Neural cell (in vitro differentiated cells): ENCODE measurements around the gene TMEM170B. TPM values are rescaled to one million over a fixed set of nuclear protein-coding genes. Genes with fewer than 3 reads are reported as not detected.
A peak's percentile ranks its signal among the peaks of the same experiment; 100 is the strongest.

Source experiments
- H2AFZ ChIP-seq: fragments of 200-600, 300-800 bp; sonication (generic), shearing (Covaris generic); 2 replicates; pipeline ENCODE4 v1.6.0; 2014; ENCODE audit warnings: low read depth, mild to moderate bottlenecking, antibody characterized with exemption, low read length, moderate library complexity
- H3F3A ChIP-seq: fragments of 200-600 bp; shearing (Covaris generic); 2 replicates; pipeline ENCODE4 v1.6.1; 2016; ENCODE audit warnings: mild to moderate bottlenecking, moderate library complexity, mixed read lengths, antibody characterized with exemption, low read length; ENCODE audit not compliant: insufficient read depth, poor library complexity, severe bottlenecking
- H3K27ac ChIP-seq: fragments of 200-600, 300-800 bp; sonication (generic), shearing (Covaris generic); 2 replicates; pipeline ENCODE4 v1.5.1; 2014; ENCODE audit warnings: mild to moderate bottlenecking, low read length, moderate library complexity
- H3K27me3 ChIP-seq: fragments of 300-800, 200-600 bp; sonication (generic), shearing (Covaris generic); 2 replicates; pipeline ENCODE4 v1.6.0; 2014; ENCODE audit warnings: mild to moderate bottlenecking, low read depth, low read length, moderate library complexity; ENCODE audit not compliant: insufficient read depth
- H3K36me3 ChIP-seq: fragments of 300-800, 200-600 bp; sonication (generic), shearing (Covaris generic); 2 replicates; pipeline ENCODE4 v1.5.1; 2014; ENCODE audit warnings: mild to moderate bottlenecking, antibody characterized with exemption, low read length, moderate library complexity; ENCODE audit not compliant: insufficient read depth
- H3K4me2 ChIP-seq: fragments of 300-800, 200-600 bp; sonication (generic), shearing (Covaris generic); 2 replicates; pipeline ENCODE4 v1.6.0; 2014; ENCODE audit warnings: mild to moderate bottlenecking, low read length
- H3K4me3 ChIP-seq: fragments of 300-800, 200-600 bp; sonication (generic), shearing (Covaris generic); 2 replicates; pipeline ENCODE4 v1.5.1; 2014; ENCODE audit warnings: mild to moderate bottlenecking, low read length, moderate library complexity
- H3K79me2 ChIP-seq: fragments of 200-600 bp; shearing (Covaris generic); replicated peaks from 2 replicates; pipeline ENCODE4 v1.6.0; 2014; ENCODE audit warnings: mild to moderate bottlenecking, low read length, moderate library complexity; ENCODE audit not compliant: insufficient read depth
- H3K9ac ChIP-seq: fragments of 300-800, 200-600 bp; sonication (generic), shearing (Covaris generic); 2 replicates; pipeline ENCODE4 v1.6.1; 2016; ENCODE audit warnings: mild to moderate bottlenecking, low read length, mixed read lengths
- H3K9me2 ChIP-seq: fragments of 200-600 bp; shearing (Covaris generic); 2 replicates; pipeline ENCODE4 v1.6.1; 2016; ENCODE audit warnings: mild to moderate bottlenecking, low read length, mixed read lengths; ENCODE audit not compliant: insufficient read depth
- H3K9me3 ChIP-seq: fragments of 200-600, 300-800 bp; sonication (generic), shearing (Covaris generic); 2 replicates; pipeline ENCODE4 v1.6.1; 2016; ENCODE audit warnings: mild to moderate bottlenecking, mixed run types, low read length, moderate library complexity, mixed read lengths
- H4K20me1 ChIP-seq: fragments of 200-600 bp; shearing (Covaris generic); 2 replicates; pipeline ENCODE4 v1.6.1; 2016; ENCODE audit warnings: mild to moderate bottlenecking, mixed run types; ENCODE audit not compliant: insufficient read depth
- EP300 ChIP-seq: fragments of 450-650 bp; conservative IDR thresholded peaks from 2 replicates; pipeline ENCODE4 v1.6.1; 2014; ENCODE audit warnings: antibody characterized with exemption, mild to moderate bottlenecking, moderate library complexity; ENCODE audit not compliant: poor library complexity, severe bottlenecking
- EZH2 ChIP-seq: fragments of 200-600, 300-800 bp; shearing (Covaris generic), sonication (generic); IDR thresholded peaks from 2 replicates; pipeline ENCODE4 v1.6.1; 2014; ENCODE audit warnings: antibody characterized with exemption, low read length, borderline replicate concordance, mild to moderate bottlenecking; ENCODE audit not compliant: insufficient read depth, poor library complexity, severe bottlenecking
- MXI1 ChIP-seq: fragments of 450-650 bp; conservative IDR thresholded peaks from 2 replicates; pipeline ENCODE4 v1.6.1; 2014; ENCODE audit warnings: antibody characterized with exemption, mild to moderate bottlenecking; ENCODE audit not compliant: poor library complexity, severe bottlenecking
- POLR2AphosphoS5 ChIP-seq: IDR thresholded peaks from 2 replicates; pipeline ENCODE4 v1.6.1; 2012
- RAD21 ChIP-seq: fragments of 450-650 bp; conservative IDR thresholded peaks from 2 replicates; pipeline ENCODE4 v1.6.1; 2014; ENCODE audit warnings: antibody characterized with exemption, mild to moderate bottlenecking, moderate library complexity
- REST ChIP-seq: IDR thresholded peaks from 2 replicates; pipeline ENCODE4 v1.6.1; 2012; ENCODE audit warnings: borderline replicate concordance
- SMC3 ChIP-seq: fragments of 450-650 bp; conservative IDR thresholded peaks from 2 replicates; pipeline ENCODE4 v1.6.1; 2014; ENCODE audit warnings: antibody characterized with exemption, mild to moderate bottlenecking, moderate library complexity; ENCODE audit not compliant: poor library complexity
- polyA minus RNA-seq: library from RNA; depleted of rRNA, polyadenylated mRNA; stranded (reverse); fragments of >200 nt; gene quantifications from 2 replicates; pipeline ENCODE4 v1.2.3, GENCODE V29; 2014
- polyA plus RNA-seq: library from polyadenylated mRNA; depleted of rRNA; stranded (reverse); fragments of >200 nt; gene quantifications from 2 replicates; pipeline ENCODE4 v1.2.3, GENCODE V29; 2014
- TF ChIP-seq, protein P1 (sequence below): fragments of 450-650 bp; IDR thresholded peaks from 2 replicates; pipeline ENCODE4 v1.5.1; 2014; ENCODE audit warnings: antibody characterized with exemption, mild to moderate bottlenecking, moderate library complexity; ENCODE audit not compliant: poor library complexity, severe bottlenecking

TMEM170B gene
- polyA plus RNA-seq (25.6 and 29.1 TPM in 2 replicates), polyA minus RNA-seq (67.0 and 77.2 TPM in 2 replicates)

- H3K9me3 ChIP-seq = no peaks in the 10 kb centered on the region
- H3F3A ChIP-seq = no peaks in the 10 kb centered on the region
- H3K9ac ChIP-seq = peak within 1 kb of the TSS; percentile 84
- H2AFZ ChIP-seq = peak within 1 kb of the TSS; percentile 37
- peak within 1 kb of the TSS; percentile 86 for H3K4me2 ChIP-seq
- peak within 1 kb of the TSS; percentile 87 for H3K4me3 ChIP-seq
- TF ChIP-seq EP300 (peak; percentile 84), RAD21 (no peak), MXI1 (peak; percentile 75), SMC3 (peak; percentile 25), POLR2AphosphoS5 (peak; percentile 85)
- TF ChIP-seq, protein P1, sequence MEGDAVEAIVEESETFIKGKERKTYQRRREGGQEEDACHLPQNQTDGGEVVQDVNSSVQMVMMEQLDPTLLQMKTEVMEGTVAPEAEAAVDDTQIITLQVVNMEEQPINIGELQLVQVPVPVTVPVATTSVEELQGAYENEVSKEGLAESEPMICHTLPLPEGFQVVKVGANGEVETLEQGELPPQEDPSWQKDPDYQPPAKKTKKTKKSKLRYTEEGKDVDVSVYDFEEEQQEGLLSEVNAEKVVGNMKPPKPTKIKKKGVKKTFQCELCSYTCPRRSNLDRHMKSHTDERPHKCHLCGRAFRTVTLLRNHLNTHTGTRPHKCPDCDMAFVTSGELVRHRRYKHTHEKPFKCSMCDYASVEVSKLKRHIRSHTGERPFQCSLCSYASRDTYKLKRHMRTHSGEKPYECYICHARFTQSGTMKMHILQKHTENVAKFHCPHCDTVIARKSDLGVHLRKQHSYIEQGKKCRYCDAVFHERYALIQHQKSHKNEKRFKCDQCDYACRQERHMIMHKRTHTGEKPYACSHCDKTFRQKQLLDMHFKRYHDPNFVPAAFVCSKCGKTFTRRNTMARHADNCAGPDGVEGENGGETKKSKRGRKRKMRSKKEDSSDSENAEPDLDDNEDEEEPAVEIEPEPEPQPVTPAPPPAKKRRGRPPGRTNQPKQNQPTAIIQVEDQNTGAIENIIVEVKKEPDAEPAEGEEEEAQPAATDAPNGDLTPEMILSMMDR = no peak
- H3K27ac ChIP-seq = peak within 1 kb of the TSS; percentile 59
- no peaks in the 10 kb centered on the region for H3K36me3 ChIP-seq
- H3K9me2 ChIP-seq = no peaks in the 10 kb centered on the region
- no peaks in the 10 kb centered on the region for H3K27me3 ChIP-seq
- peaks cover 41% of the 10 kb centered on the region for H3K79me2 ChIP-seq
- no peaks in the 10 kb centered on the region for H4K20me1 ChIP-seq
These were observed at the start of gene TMEM170B for GRCh38 chr6:11537229-11538051. TSS of gene TMEM170B (plus strand) at chr6:11537749. CDS start at chr6:11538278, 529 bp downstream.

GRCh38 chr6:11490996-11491395 lies 46.6 kb upstream of the TMEM170B start:
- no peak overlapping the region for H3K4me3 ChIP-seq
- TF ChIP-seq EP300 (no peak), MXI1 (no peak), EZH2 (no peak), SMC3 (no peak), REST (no peak)
- TF ChIP-seq, protein P1 = no peak
- no peak overlapping the region for H2AFZ ChIP-seq
- H3K9me2 ChIP-seq = no peaks in the 10 kb centered on the region
- H3K4me2 ChIP-seq = no peak overlapping the region
- no peaks in the 10 kb centered on the region for H4K20me1 ChIP-seq
- H3K27me3 ChIP-seq = no peaks in the 10 kb centered on the region
- H3K9me3 ChIP-seq = no peaks in the 10 kb centered on the region
- H3F3A ChIP-seq = no peaks in the 10 kb centered on the region
- no peaks in the 10 kb centered on the region for H3K79me2 ChIP-seq
- H3K36me3 ChIP-seq = no peaks in the 10 kb centered on the region
- H3K9ac ChIP-seq = no peak overlapping the region
- no peak overlapping the region for H3K27ac ChIP-seq
